Measurements from ENCODE around the gene HAVCR1. TPM values are rescaled to one million over a fixed set of nuclear protein-coding genes. Genes with fewer than 3 reads are reported as not detected.
"Not testable (repeated sequence)": the region's sequence is repeated elsewhere in the genome, so short reads cannot be mapped to it uniquely, and the experiment has no call there.

Gene HAVCR1
- polyA plus RNA-seq, 4 donors, result 0.10 to 1.4 TPM; not detected in 2

GRCh38 chr5:157045601-157046000 is 13.3 kb downstream of the HAVCR1 start:
- Histone ChIP-seq H3K27me3 (ENCODE audit: control insufficient read depth in 3 of 3, insufficient read depth in 3 of 3, low read length in 3 of 3) (no peaks in the 10 kb centered on the region), H3K9me3 (ENCODE audit: control insufficient read depth in 2 of 2, insufficient read depth in 1 of 2, low read depth in 1 of 2, low read length in 1 of 2) (peaks cover 0 to 2% of the 10 kb centered on the region in 2 donors), H3K4me1 (ENCODE audit: control insufficient read depth in 3 of 3, insufficient read depth in 2 of 3, low read depth in 1 of 3, low read length in 2 of 3) (peaks cover 0 to 16% (median 0%) of the 10 kb centered on the region in 3 donors), H3K36me3 (ENCODE audit: control insufficient read depth in 3 of 3, insufficient read depth in 2 of 3, low read depth in 1 of 3, low read length in 3 of 3) (no peaks in the 10 kb centered on the region), H3K4me3 (ENCODE audit: low read depth in 1 of 3, low read length in 3 of 3) (no peak overlapping the region), H3K27ac (ENCODE audit: low read depth in 1 of 3, low read length in 2 of 3) (no peak overlapping the region)
- FAIRE-seq (no peak), DNase-seq (no peak)
- 54 to 68% (median 66%) methylated on average over 3 of the region's 3 CpGs for WGBS, 3 donors

GRCh38 chr5:157038568-157039187 is 20.2 kb downstream of the HAVCR1 start:
- Histone ChIP-seq H3K9me3 (ENCODE audit: control insufficient read depth in 2 of 2, insufficient read depth in 1 of 2, low read depth in 1 of 2, low read length in 1 of 2) (no peaks in the 10 kb centered on the region), H3K27me3 (ENCODE audit: control insufficient read depth in 3 of 3, insufficient read depth in 3 of 3, low read length in 3 of 3) (no peaks in the 10 kb centered on the region), H3K36me3 (ENCODE audit: control insufficient read depth in 3 of 3, insufficient read depth in 2 of 3, low read depth in 1 of 3, low read length in 3 of 3) (no peaks in the 10 kb centered on the region), H3K4me3 (ENCODE audit: low read depth in 1 of 3, low read length in 3 of 3) (no peak overlapping the region), H3K27ac (ENCODE audit: low read depth in 1 of 3, low read length in 2 of 3) (no peak overlapping the region), H3K4me1 (ENCODE audit: control insufficient read depth in 3 of 3, insufficient read depth in 2 of 3, low read depth in 1 of 3, low read length in 2 of 3) (no peaks in the 10 kb centered on the region)
- DNase-seq (no peak), FAIRE-seq (no peak)
- WGBS, 3 donors, result 76 to 86% (median 86%) methylated on average over 5 of the region's 5 CpGs

- not testable (repeated sequence) for H3K27ac ChIP-seq (ENCODE audit: low read depth in 1 of 3, low read length in 2 of 3)
- peak in 1 of 2 donors; percentile 30 for DNase-seq
Observed at GRCh38 chr5:157034106-157035072, 24.5 kb downstream of the HAVCR1 start.

GRCh38 chr5:157033071-157033583 is 25.8 kb downstream of the HAVCR1 start:
- Histone ChIP-seq H3K4me1 (ENCODE audit: control insufficient read depth in 3 of 3, insufficient read depth in 2 of 3, low read depth in 1 of 3, low read length in 2 of 3) (no peaks in the 10 kb centered on the region), H3K27me3 (ENCODE audit: control insufficient read depth in 3 of 3, insufficient read depth in 3 of 3, low read length in 3 of 3) (no peaks in the 10 kb centered on the region), H3K9me3 (ENCODE audit: control insufficient read depth in 2 of 2, insufficient read depth in 1 of 2, low read depth in 1 of 2, low read length in 1 of 2) (no peaks in the 10 kb centered on the region), H3K27ac (ENCODE audit: low read depth in 1 of 3, low read length in 2 of 3) (no peak overlapping the region), H3K4me3 (ENCODE audit: low read depth in 1 of 3, low read length in 3 of 3) (no peak overlapping the region), H3K36me3 (ENCODE audit: control insufficient read depth in 3 of 3, insufficient read depth in 2 of 3, low read depth in 1 of 3, low read length in 3 of 3) (no peaks in the 10 kb centered on the region)
- no peak for FAIRE-seq
- no peak for DNase-seq
- 73 to 84% (median 82%) methylated on average over 4 of the region's 4 CpGs for WGBS, 3 donors

More at GRCh38 chr5:157034106-157035072, 24.5 kb downstream of the HAVCR1 start:
- H3K4me3 ChIP-seq (ENCODE audit: low read depth in 1 of 3, low read length in 3 of 3); H3K4me1 ChIP-seq (ENCODE audit: control insufficient read depth in 3 of 3, insufficient read depth in 2 of 3, low read depth in 1 of 3, low read length in 2 of 3); H3K9me3 ChIP-seq (ENCODE audit: control insufficient read depth in 2 of 2, insufficient read depth in 1 of 2, low read depth in 1 of 2, low read length in 1 of 2); H3K36me3 ChIP-seq (ENCODE audit: control insufficient read depth in 3 of 3, insufficient read depth in 2 of 3, low read depth in 1 of 3, low read length in 3 of 3); H3K27me3 ChIP-seq (ENCODE audit: control insufficient read depth in 3 of 3, insufficient read depth in 3 of 3, low read length in 3 of 3); FAIRE-seq: not testable (repeated sequence)
- WGBS, 3 donors, result 45 to 55% (median 48%) methylated on average over 17 of the region's 17 CpGs

- no peak for DNase-seq
- Histone ChIP-seq H3K27ac (ENCODE audit: low read depth in 1 of 3, low read length in 2 of 3) (no peak overlapping the region), H3K4me1 (ENCODE audit: control insufficient read depth in 3 of 3, insufficient read depth in 2 of 3, low read depth in 1 of 3, low read length in 2 of 3) (no peaks in the 10 kb centered on the region), H3K4me3 (ENCODE audit: low read depth in 1 of 3, low read length in 3 of 3) (no peak overlapping the region), H3K9me3 (ENCODE audit: control insufficient read depth in 2 of 2, insufficient read depth in 1 of 2, low read depth in 1 of 2, low read length in 1 of 2) (no peaks in the 10 kb centered on the region), H3K36me3 (ENCODE audit: control insufficient read depth in 3 of 3, insufficient read depth in 2 of 3, low read depth in 1 of 3, low read length in 3 of 3) (no peaks in the 10 kb centered on the region), H3K27me3 (ENCODE audit: control insufficient read depth in 3 of 3, insufficient read depth in 3 of 3, low read length in 3 of 3) (no peaks in the 10 kb centered on the region)
- WGBS, 3 donors, result 45 to 59% (median 57%) methylated on average over 3 of the region's 3 CpGs
- FAIRE-seq, result no peak
Observed at GRCh38 chr5:157030692-157031091, 28.2 kb downstream of the HAVCR1 start.

- no peak for FAIRE-seq
- no peaks in the 10 kb centered on the region for H3K4me1 ChIP-seq (ENCODE audit: control insufficient read depth in 3 of 3, insufficient read depth in 2 of 3, low read depth in 1 of 3, low read length in 2 of 3)
- DNase-seq, result no peak
Observed at GRCh38 chr5:157029457-157029856, 29.5 kb downstream of the HAVCR1 start.

GRCh38 chr5:157027663-157028062 is 31.3 kb downstream of the HAVCR1 start:
- not testable (repeated sequence) for FAIRE-seq; H3K27ac ChIP-seq (ENCODE audit: low read depth in 1 of 3, low read length in 2 of 3); H3K4me3 ChIP-seq (ENCODE audit: low read depth in 1 of 3, low read length in 3 of 3); H3K27me3 ChIP-seq (ENCODE audit: control insufficient read depth in 3 of 3, insufficient read depth in 3 of 3, low read length in 3 of 3); H3K9me3 ChIP-seq (ENCODE audit: control insufficient read depth in 2 of 2, insufficient read depth in 1 of 2, low read depth in 1 of 2, low read length in 1 of 2); H3K4me1 ChIP-seq (ENCODE audit: control insufficient read depth in 3 of 3, insufficient read depth in 2 of 3, low read depth in 1 of 3, low read length in 2 of 3); DNase-seq; H3K36me3 ChIP-seq (ENCODE audit: control insufficient read depth in 3 of 3, insufficient read depth in 2 of 3, low read depth in 1 of 3, low read length in 3 of 3)
- whole genome bisulfite sequencing, 3 donors, result 81 to 94% (median 84%) methylated on average over 2 of the region's 2 CpGs

More at GRCh38 chr5:157029457-157029856, 29.5 kb downstream of the HAVCR1 start:
- Histone ChIP-seq H3K27me3 (ENCODE audit: control insufficient read depth in 3 of 3, insufficient read depth in 3 of 3, low read length in 3 of 3) (no peaks in the 10 kb centered on the region), H3K9me3 (ENCODE audit: control insufficient read depth in 2 of 2, insufficient read depth in 1 of 2, low read depth in 1 of 2, low read length in 1 of 2) (no peaks in the 10 kb centered on the region), H3K27ac (ENCODE audit: low read depth in 1 of 3, low read length in 2 of 3) (no peak overlapping the region), H3K36me3 (ENCODE audit: control insufficient read depth in 3 of 3, insufficient read depth in 2 of 3, low read depth in 1 of 3, low read length in 3 of 3) (no peaks in the 10 kb centered on the region), H3K4me3 (ENCODE audit: low read depth in 1 of 3, low read length in 3 of 3) (no peak overlapping the region)
- 54 to 58% (median 58%) methylated on average over 3 of the region's 3 CpGs for WGBS, 3 donors

GRCh38 chr5:157026789-157027424 is 32.0 kb downstream of the HAVCR1 start:
- Histone ChIP-seq H3K9me3 (ENCODE audit: control insufficient read depth in 2 of 2, insufficient read depth in 1 of 2, low read depth in 1 of 2, low read length in 1 of 2) (no peaks in the 10 kb centered on the region), H3K4me1 (ENCODE audit: control insufficient read depth in 3 of 3, insufficient read depth in 2 of 3, low read depth in 1 of 3, low read length in 2 of 3) (no peaks in the 10 kb centered on the region), H3K36me3 (ENCODE audit: control insufficient read depth in 3 of 3, insufficient read depth in 2 of 3, low read depth in 1 of 3, low read length in 3 of 3) (no peaks in the 10 kb centered on the region), H3K4me3 (ENCODE audit: low read depth in 1 of 3, low read length in 3 of 3) (no peak overlapping the region), H3K27me3 (ENCODE audit: control insufficient read depth in 3 of 3, insufficient read depth in 3 of 3, low read length in 3 of 3) (no peaks in the 10 kb centered on the region), H3K27ac (ENCODE audit: low read depth in 1 of 3, low read length in 2 of 3) (no peak overlapping the region)
- FAIRE-seq, result no peak
- WGBS, 3 donors, result 54 to 70% (median 70%) methylated on average over 3 of the region's 3 CpGs
- peak; percentile 2 to 31 for DNase-seq

Measured in small intestine (tissue), 7 donors.